ENCODE results near the gene PER1.

Gene PER1

DNA sequence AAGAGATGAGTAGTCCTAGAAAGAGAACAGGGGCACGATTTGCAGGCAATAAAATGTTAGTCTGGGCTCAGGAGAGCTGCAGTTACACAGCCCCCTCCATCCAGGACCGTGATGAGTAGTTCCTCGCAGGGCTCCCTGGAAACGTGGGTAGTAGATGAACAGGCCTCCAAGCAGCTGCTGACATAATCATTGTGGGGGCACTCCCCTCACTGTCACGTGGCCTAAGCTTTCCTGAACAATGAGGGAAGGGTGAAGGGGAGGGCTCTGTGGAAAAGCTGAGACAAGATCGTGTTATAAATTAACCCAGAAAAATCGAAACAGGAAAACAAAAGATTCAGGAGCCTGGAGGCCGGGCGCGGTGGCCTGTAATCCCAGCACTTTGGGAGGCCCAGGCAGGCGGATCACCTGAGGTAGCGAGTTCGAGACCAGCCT is 1.3 kb upstream of the PER1 start:
- DNase-seq, result no peak

DNA sequence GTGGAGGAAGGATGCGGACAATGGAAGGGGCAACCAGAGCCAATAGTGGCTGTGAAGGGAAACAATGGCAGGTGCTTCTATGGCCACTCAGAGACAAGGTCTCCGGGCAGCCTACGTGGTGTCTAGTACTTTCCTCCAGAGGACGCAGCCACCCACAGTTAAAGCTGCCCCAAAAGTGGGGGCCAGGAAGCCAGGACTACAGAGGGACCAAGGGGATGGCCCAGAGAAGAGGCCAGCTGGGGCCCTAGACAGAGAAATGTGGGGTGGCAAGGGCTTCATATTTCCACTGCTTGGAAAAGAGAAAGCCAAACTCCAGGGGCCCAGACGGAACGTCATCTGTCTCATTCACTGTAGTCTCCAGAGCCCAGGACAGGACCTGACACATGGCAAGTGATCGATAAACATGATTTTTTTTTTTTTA is 837 bp upstream of the PER1 start:
- no peak for DNase-seq

DNA sequence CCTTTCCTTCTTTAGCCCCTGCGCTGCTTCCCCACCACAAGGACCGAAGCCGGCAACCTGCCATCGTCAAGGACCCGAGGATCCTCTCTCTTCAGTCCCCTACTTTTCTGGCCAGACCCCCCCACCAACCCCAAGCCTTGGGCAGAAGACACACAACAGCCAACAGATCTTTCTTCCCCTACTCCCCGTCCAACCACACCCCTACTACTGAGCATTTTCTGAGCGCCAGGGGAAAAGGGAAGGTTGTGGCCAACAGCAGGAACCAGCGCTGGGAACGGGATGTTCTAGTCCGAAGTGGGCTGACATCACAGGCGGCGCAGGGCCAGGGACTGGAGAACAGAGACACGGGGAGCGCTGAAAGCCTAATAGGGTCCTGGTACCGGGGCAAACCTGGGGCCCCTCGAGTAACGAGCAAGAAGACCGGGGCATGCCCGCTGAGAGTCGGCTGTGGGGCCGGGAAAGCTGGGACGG is 528 bp downstream of the PER1 start:
- no peak for DNase-seq

DNA sequence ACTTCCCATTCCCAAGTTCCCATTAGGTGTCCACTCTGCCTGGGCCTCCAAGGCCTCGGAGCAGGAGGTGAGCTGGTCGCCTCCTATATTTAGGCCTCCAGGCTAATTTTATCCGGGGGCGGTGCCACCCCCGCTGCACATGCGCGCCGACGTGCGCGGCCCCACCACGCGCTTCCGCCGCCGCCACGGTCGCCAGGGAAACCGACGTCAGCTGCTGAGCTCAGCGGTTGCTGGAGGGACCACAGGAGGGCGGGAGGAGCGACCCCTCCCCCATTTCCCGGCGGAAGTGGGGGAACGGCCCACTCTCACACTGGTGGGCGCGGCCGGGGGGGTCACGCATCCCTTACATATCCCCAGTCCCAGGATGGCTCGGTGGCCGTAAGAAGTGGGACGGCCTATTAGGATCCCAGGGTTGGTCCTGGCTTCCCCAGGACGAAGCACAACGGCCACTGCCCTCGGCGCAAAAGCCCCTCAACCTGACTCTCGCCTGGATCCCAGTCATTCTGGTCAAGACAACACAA is 1.0 kb downstream of the PER1 start:
- DNase-seq, result peak; percentile 3

DNA sequence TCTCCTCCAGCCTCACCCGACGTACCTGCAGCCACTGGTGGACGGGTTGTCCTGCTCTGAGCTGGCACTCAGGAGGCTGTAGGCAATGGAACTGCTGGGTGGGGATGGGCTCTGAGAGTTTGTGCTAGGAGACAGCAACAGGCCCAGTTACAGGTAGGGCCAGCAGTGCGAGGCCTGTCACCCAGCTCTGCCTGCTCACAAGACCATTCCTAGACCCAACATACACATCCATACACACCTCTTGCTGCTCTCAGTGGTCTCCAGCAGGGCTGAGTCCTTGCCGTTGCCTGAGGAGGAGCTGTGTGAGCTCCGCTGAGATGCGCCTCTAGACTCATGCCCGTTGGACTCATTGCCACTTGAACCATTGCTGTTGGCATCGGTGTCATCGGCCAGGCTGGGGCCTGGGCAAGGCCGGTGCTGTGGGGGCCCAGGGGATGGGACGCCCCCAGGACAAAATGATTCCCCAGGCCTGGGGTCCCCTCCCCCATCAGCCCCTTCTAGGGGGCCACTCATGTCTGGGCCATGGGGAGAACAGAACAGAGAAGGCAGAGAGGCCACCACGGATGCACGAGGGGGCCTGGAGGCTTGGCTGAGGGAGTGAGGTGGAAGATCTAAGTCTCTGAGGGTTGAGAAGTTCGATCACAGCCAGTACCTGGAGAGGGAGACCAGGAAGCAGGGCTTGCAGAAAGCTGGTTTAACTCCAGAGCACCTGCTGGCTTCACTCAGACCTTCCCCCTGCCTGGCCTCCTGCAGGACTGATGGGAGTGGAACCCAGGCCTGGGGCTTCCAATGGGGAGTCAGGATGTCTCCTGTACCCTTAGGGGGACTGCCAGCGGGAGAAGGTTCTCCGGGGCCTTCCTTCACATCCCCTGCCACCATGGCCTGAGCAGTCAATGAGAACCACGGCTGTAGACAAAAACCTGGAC is 1.7 kb downstream of the PER1 start:
- DNase-seq, result no peak

DNA sequence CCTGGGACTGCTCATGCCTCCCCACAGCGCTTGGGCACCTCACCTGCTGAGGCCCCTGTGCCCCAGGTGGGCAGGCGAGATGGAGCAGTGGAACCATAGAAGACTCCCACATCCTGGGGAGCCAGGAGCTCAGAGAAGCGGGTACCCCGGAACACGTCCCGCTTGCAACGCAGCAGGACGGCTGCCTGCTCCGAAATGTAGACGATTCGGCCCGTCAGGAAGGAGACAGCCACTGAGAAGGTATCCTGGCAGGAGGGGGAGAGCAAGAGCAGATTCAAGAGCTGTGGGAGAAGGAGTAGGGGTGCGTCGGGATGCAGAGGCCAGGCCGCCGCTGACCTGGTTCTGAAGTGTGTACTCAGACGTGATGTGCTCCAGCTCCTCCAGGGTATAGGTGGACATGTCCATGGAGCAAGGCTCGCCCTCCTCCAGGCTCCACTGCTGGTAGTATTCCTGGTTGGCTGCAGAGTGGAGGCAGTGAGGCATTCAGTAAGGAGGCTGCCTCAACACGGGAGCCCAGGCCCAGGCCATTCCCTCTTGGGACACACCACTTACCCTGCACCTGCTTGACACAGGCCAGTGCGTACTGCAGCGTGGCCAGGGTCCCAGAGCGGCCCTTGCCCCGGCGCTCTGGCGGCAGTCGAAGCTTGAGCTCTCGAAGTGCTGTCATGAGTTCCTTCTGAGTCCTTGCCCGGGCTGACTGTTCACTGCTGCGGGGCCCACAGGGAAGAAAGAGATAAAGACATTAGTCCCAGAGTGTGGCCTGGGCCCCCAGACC is 2.6 kb downstream of the PER1 start:
- DNase-seq, result no peak

DNA sequence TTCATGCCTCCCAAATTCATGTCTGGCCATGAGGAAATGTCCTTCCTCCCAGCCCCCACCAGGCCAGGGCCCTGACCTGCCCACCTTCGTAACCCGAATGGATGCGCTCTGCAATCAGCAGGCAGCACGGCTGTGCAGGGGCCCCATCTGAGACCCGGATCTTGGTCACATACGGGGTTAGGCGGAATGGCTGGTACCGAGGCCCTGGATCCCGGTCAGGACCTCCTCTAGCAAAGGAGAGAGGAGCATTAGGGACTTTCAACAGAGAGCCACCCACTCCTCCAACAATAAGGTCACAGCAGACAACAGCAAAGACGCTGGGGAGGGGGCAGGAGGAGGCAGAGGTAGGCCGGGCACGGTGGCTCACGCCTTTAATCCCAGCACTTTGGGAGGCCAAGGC is 3.6 kb downstream of the PER1 start:
- no peak for DNase-seq

DNA sequence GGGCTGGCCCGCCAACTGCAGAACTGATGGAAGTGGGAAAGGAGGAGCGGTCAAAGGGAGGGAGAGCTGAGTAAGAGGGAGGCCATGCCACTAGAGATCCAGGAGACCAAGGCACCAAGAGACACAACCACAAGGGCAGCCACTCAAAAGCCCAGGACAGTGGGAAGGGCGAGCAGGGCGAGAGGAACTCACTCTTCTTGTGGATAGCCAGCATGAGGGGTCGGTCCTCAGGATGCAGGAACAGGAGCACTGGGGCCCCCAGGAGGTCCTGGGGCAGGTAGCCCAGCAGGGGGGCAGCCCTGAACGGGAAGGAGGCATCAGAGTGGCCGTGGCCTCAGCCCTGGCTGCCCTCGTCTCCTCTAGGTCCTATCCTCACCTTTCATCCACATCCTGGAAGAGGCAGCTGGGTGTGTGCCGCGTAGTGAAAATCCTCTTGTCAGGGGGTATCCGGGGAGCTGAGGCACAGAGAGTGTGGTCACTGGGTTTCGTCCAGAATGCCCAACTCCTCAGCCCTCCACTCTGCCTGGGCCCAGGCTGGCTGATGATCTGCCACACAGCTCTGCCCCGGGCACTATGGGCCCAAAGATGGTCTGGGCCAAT is 4.3 kb downstream of the PER1 start:
- DNase-seq, result no peak

DNA sequence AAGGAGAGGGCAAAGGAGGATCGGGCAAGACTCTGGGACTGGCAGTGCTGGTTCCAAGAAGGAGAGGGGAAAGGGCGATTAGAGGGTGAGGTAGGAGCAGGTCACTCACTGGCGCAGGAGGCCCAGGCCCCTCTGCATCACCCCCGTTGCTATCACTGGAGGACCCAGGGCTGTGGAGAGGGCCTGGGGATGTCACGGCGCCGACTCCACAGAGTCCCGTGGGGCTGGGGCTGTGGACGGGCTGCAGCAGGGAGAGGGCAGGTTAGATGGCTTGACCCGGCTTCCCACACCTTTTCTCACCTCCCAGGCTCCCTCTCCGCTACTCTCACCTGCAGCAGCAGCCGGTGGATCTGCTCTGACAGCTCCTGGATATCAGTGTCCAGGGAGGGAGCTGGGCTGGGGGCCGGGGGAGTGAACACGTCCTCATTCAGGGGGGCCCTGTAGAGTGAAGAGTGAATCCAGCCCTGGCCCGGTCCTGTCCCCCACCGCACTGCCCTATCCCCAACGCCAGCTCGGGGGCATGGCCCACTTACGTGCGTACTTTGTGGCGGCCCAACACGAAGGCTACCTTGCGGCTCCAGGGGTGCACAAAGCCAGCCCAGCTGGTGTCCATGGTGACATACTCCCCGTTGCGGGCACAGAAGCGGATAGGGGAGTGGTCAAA is 4.9 kb downstream of the PER1 start:
- no peak for DNase-seq

DNA sequence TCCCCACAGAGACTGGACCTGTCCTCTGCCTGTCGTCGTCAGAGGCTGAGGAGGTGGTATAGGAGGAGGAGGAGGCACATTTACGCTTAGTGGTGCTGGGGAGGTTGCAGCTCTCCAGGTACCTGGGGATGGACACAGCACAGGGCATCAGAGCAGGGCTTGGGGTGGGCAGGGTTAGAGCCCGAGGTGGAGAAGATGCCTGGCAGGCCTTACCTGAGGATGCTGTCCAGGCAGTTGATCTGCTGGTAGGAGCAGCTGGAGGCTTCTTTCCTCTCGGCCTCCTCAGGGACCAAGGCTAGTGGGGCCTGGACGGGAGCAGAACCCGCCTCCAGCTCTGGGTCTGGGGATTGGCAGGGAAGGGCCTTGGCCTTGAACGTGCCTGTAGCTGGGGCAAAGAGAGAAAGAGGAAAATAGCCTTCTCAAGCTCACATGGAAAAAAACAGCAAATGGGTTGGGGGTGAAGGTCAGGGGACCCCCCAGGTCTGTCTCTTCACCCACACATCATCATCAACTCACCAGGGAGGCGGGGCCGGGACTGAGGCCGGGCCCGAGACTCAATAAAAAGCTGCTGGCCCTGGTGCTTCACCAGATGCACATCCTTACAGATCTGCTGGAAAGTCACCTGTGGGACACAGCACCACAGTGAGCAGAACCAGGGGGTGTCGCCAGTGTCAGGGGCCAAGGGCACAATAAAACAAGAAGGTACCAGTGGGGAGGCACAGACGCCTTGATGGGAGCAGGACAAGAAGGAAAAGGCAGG is 5.6 kb downstream of the PER1 start:
- DNase-seq, result no peak

DNA sequence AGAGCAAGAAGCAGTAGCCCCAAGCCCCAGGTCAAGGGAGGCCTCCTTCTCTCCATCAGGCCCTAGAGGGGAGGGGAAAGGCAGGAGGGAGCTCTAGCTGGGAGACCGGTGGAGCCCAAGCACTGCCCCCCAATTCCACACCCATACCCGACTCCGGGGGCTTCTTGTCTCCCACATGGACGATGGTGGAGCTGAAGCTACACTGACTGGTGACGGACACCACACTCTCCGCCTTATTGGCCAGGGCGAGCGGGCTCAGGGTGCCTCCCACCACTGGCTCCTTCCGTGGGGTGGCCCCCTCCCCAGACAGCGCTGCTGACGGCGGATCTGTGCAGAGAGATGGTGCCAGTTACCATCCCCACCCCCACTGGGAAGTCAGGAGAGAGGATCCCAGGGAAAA is 6.4 kb downstream of the PER1 start:
- DNase-seq, result no peak

DNA sequence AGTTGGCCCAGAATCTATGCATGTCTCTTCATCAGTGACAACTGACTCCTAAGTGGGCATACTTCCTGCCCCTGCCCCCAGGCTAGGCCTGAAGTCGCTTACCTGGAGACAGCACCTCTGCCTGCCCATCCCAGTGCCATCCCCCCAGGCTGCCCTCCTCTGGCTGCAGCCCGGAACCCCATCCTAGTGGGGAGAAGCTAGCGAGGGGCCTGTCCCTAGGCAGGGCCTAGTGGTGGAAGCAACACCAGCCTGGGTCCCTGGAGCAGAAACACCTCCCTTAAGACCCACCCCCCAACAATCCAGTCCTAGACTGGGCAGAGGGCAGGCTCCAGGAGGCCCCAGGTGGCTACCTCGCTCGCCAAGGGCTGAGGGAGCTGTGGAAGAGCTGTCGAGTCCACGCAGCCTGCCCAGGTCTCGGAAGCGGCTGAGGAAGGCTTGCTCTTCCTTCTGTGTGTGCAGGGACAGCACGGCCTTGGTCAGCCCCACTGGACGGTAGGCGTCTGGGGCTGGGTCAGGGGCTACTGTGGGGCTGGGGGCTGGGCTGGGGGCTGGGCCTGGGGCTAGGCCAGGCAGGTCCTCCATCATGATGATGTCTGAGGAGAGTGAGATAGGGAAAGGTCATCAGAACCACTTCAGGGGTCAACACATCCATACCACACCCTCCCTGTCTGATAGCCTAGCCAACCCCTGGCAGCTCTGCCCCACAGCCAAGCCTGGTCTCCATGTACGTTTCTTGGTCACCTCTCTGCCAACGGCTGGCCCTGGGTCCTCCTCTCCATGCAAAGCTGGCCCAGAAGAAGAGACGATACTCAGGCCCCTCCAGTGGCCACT is 7.6 kb downstream of the PER1 start:
- no peak for DNase-seq

DNA sequence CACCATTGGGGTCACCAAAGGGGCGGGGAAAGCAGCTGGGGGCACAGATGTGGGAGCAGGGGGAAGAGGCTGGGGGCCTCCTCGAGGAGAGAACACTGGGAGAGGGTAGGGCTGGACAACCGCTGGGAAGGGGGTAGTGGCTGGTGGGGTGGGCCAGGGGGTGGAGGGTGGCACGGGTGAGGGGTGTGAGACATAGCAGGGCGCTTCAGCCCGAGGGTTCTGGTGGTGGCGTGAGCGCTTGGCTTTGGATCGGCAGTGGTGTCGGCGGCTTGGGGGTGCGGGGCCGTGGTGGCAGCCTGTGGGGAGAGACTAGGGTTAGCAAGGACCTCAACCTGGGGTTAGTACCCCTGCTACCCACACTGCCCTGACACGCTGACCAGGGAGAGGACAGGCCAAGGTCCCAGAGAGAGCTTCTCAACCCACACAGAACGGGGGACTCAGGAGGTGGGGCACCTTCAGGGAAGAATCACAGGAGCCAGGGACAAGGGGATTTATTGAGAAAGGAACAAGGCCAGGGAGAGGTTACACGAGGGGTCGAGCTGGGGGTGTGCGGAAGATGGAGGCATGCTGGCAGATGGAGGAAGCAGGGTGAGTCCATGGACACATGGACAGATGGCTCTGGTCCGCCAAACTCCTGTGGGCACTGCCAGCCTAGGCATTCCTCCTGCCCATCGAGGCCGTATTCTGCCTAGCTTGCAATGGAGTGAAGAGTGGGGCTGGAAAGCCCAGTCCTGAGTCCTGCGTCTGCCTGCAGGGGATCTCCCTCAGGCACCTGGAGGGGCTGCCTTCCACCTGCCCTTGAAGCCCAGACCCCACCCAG is 8.4 kb downstream of the PER1 start:
- DNase-seq, result no peak

DNA sequence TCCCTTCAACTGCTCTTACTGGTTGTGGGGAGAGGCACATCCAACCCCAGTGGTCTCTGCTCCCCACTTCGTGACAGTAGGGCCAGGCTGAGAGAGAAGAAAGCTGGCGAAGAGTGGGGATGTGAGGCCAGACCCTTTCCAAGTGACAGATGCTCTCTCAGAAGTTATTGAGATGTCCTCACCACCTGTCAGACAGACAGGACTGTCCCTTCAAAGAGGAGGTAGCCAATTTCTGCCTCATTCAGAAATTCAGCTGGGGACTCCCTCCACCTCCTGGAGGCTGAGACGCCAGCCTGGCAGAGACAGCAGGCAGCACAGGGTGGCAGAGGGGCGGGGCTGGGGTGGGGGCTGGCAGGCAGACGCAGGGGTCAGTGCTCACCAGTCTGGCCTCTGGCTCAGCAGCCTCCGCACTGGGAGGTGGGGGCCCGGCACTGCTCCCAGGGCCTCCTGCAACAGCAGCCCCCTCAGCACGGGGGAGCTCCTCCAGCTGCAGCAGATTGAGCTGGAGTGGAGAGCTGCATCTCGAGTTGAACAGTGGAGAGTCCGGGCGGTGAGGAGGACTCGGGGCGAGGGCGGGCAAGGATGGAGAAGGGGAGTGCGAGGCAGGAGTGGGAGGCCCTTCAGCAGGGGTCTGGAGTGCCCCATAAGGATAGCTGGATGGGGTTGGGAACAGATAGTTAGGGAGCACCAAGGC is 9.2 kb downstream of the PER1 start:
- DNase-seq, result no peak

DNA sequence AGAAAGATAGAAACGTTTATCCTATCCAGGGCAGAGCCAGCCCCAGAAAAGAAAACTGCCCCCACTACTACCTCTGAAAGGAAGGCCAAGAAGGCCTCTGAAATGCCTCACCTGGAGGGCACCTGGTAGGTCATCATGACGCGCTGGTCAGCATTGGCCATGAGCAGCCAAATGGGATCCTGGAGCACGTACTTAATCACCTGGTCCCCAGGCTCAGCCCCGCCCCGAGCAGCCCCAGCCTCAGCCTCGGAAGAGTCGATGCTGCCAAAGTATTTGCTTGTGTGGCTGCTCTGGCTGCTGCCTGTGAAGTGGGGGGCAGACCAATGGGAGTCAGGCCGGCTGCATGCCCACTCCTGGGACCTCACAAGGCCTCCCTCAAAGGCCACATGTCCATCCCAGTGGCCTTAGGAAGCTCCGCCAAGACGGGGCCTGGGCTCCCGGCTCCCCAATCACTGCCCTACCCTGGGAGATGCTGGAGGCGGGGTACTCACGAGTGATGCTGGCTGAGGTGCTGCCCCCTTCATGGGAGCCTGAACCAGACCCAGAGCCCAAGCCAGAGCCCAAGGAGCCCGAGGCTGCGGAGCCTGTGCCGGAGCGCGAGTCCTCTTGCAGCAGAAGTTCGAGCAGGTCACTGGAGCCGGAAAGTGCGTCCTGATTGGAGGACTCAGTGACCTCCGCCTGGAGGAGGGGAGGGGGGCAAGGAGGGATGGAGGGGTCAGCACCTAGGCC is 9.9 kb downstream of the PER1 start:
- DNase-seq, result no peak

DNA sequence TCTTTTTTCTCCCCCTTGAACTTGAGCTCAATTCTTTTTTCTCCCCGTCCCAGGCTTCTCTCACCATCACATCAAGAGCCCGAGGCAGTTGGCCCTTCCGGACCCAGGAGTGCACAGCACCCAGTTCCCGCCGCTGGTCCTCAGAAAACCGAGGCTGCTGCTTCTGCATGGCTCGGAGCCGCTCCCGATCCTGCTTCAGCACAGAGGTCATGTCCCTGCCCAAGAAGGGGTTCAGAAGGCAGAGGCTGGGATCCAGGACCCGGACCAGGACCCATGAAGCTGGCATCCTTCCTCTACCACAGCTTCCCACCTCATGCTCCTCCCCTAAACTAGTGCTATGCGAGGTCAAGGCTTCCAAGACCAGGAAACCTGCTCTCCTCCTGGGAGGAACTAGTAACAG is 10.5 kb downstream of the PER1 start:
- no peak for DNase-seq

DNA sequence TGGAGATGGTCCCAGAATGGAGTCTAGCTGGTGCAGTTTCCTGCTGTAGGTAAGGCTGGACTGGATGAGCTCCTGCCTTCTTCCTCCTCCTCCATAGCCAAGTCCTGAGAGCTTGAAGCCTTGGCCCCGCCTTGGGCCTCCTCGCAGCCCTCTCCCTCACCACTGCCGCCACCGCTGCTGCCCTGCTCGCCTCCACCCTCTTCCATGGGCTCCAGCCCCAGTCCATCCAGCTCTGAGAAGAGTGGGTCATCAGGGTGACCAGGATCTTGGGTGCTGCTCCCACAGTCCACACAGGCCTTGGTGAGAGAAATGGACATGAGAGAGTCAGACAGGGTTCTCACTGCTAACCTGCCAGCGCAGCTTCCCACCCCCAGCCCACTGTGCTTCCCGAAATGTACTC is 11.2 kb downstream of the PER1 start:
- DNase-seq, result no peak

All from KG1 (cell line).